ENCODE results near the gene CCDC12.

GRCh38 chr3:46993986-46994385 lies 17.4 kb upstream of the CCDC12 start:
- TF ChIP-seq CTCF (IDR thresholded peaks at IDR 0.05; ENCODE audit: low read length) = no peak
- no peak for TF ChIP-seq EZH2 (optimal IDR thresholded peaks at IDR 0.05; ENCODE audit: low read depth, low read length)
